H1 (cell line): ENCODE data around the gene MRPS12. TPM values are rescaled to one million over a fixed set of nuclear protein-coding genes. Genes with fewer than 3 reads are reported as not detected.

Experiments
- ASH2L ChIP-seq: fragments of 200-600, 300-600 bp; sonication (generic); IDR thresholded peaks from one replicate; pipeline ENCODE4 v1.7.1; 2017; ENCODE audit warnings: low read length
- ATF2 ChIP-seq: IDR thresholded peaks from 2 replicates; pipeline ENCODE4 v1.6.1; 2012; ENCODE audit warnings: low read length, inconsistent platforms
- BCL11A ChIP-seq, 2 experiments: IDR thresholded peaks; one replicate each; pipeline ENCODE4 v1.6.1; 2011; ENCODE audit warnings: low read depth in 2 of 2, low read length in 2 of 2, mild to moderate bottlenecking in 2 of 2
- BRCA1 ChIP-seq: IDR thresholded peaks from 2 replicates; pipeline ENCODE4 v1.6.1; 2012; ENCODE audit warnings: low read depth, low read length, improper control_type of control experiment
- CHD2 ChIP-seq: IDR thresholded peaks from 2 replicates; pipeline ENCODE4 v1.6.1; 2012; ENCODE audit warnings: low read length, improper control_type of control experiment
- CREB1 ChIP-seq: IDR thresholded peaks from 2 replicates; pipeline ENCODE4 v1.6.1; 2012; ENCODE audit warnings: inconsistent platforms
- EGR1 ChIP-seq: IDR thresholded peaks from 2 replicates; pipeline ENCODE4 v1.6.1; 2011; ENCODE audit warnings: low read depth, low read length, borderline replicate concordance
- EP300 ChIP-seq, 2 experiments: IDR thresholded peaks; 1 replicate in 1 of 2; 2 replicates in 1 of 2; pipeline ENCODE4 v1.6.1; 2011 to 2012; ENCODE audit warnings: low read depth in 2 of 2, low read length in 2 of 2, mild to moderate bottlenecking in 2 of 2, borderline replicate concordance in 1 of 2, inconsistent platforms in 1 of 2, moderate library complexity in 1 of 2
- FOSL1 ChIP-seq: IDR thresholded peaks from 2 replicates; pipeline ENCODE4 v1.6.1; 2011; ENCODE audit warnings: mild to moderate bottlenecking, low read depth, low read length, moderate library complexity; ENCODE audit not compliant: insufficient read depth
- GTF2F1 ChIP-seq: IDR thresholded peaks from 2 replicates; pipeline ENCODE4 v1.6.1; 2012; ENCODE audit warnings: low read depth, low read length, improper control_type of control experiment, borderline replicate concordance
- JUND ChIP-seq: IDR thresholded peaks from 2 replicates; pipeline ENCODE4 v1.6.1; 2011; ENCODE audit warnings: mild to moderate bottlenecking, improper control_type of control experiment, low read length
- KDM1A ChIP-seq: fragments of 200-600, 300-600 bp; sonication (generic); IDR thresholded peaks from 2 replicates; pipeline ENCODE4 v1.7.1; 2016; ENCODE audit warnings: mild to moderate bottlenecking, low read length, borderline replicate concordance
- KDM5A ChIP-seq: fragments of 200-600 bp; IDR thresholded peaks from 2 replicates; pipeline ENCODE4 v1.7.1; 2012; ENCODE audit warnings: mild to moderate bottlenecking, low read length, inconsistent platforms, mixed read lengths
- MAFK ChIP-seq: IDR thresholded peaks from 2 replicates; pipeline ENCODE4 v1.6.1; 2012; ENCODE audit warnings: low read depth, mild to moderate bottlenecking, improper control_type of control experiment, low read length
- NANOG ChIP-seq: IDR thresholded peaks from 2 replicates; pipeline ENCODE4 v1.6.1; 2011; ENCODE audit warnings: low read length, low read depth, mild to moderate bottlenecking, inconsistent platforms; ENCODE audit not compliant: insufficient read depth, poor library complexity, severe bottlenecking
- NRF1 ChIP-seq: IDR thresholded peaks from 2 replicates; pipeline ENCODE4 v1.6.1; 2011; ENCODE audit warnings: mild to moderate bottlenecking, low read depth, low read length, improper control_type of control experiment
- POLR2AphosphoS5 ChIP-seq: IDR thresholded peaks from 2 replicates; pipeline ENCODE4 v1.6.1; 2011; ENCODE audit warnings: low read depth, low read length
- RAD21 ChIP-seq, 2 experiments: IDR thresholded peaks in 1 of 2; conservative IDR thresholded peaks in 1 of 2; 2 replicates each; pipeline ENCODE4 v1.6.1; 2011; ENCODE audit warnings: low read depth in 2 of 2, low read length in 2 of 2, improper control_type of control experiment in 1 of 2, inconsistent platforms in 1 of 2, mild to moderate bottlenecking in 1 of 2, moderate library complexity in 1 of 2
- RXRA ChIP-seq: IDR thresholded peaks from 2 replicates; pipeline ENCODE4 v1.6.1; 2011; ENCODE audit warnings: low read depth, mild to moderate bottlenecking, low read length, moderate library complexity; ENCODE audit not compliant: insufficient read depth
- SIN3A ChIP-seq, 2 experiments: IDR thresholded peaks in 1 of 2; conservative IDR thresholded peaks in 1 of 2; 2 replicates each; pipeline ENCODE4 v1.6.1; 2011 to 2012; ENCODE audit warnings: low read length in 2 of 2, improper control_type of control experiment in 1 of 2, low read depth in 1 of 2, mild to moderate bottlenecking in 1 of 2
- SIX5 ChIP-seq: IDR thresholded peaks from 2 replicates; pipeline ENCODE4 v1.6.1; 2011; ENCODE audit warnings: mild to moderate bottlenecking, low read depth, low read length
- TAF7 ChIP-seq: optimal IDR thresholded peaks from 2 replicates; pipeline ENCODE3; 2011; ENCODE audit warnings: low read depth, mild to moderate bottlenecking, inconsistent platforms, low read length, moderate library complexity, borderline replicate concordance
- TBP ChIP-seq: IDR thresholded peaks from 2 replicates; pipeline ENCODE4 v1.6.1; 2011; ENCODE audit warnings: low read depth, low read length, improper control_type of control experiment
- polyA plus RNA-seq, 7 experiments: library from polyadenylated mRNA; depleted of rRNA in 3 of 7; stranded (reverse) in 5 of 7; unstranded in 2 of 7; fragments of >200 nt in 5 of 7; fragments of 200-250 nt in 2 of 7; gene quantifications; 1 replicate in 5 of 7; 2 replicates in 1 of 7; 4 replicates in 1 of 7; pipeline versions ENCODE4 v1.2.1 to v1.2.3, GENCODE V29; 2011 to 2013; ENCODE audit warnings: missing spikeins in 2 of 7, mixed read lengths in 2 of 7
- total RNA-seq: library from RNA; stranded (reverse); fragmentation: NEBNext Ultra II Directional; extraction: Animal tissue kit (Norgen Biotek cat#: 25700); gene quantifications from 2 replicates; pipeline ENCODE4 v1.2.1, GENCODE V29; 2021

MRPS12 gene
- total and polyA plus RNA-seq, 2 of the 8 experiments (the other 6 are each of a cell fraction or from before 2014, with no cell fraction given) = 79.0 to 175 TPM

DNA sequence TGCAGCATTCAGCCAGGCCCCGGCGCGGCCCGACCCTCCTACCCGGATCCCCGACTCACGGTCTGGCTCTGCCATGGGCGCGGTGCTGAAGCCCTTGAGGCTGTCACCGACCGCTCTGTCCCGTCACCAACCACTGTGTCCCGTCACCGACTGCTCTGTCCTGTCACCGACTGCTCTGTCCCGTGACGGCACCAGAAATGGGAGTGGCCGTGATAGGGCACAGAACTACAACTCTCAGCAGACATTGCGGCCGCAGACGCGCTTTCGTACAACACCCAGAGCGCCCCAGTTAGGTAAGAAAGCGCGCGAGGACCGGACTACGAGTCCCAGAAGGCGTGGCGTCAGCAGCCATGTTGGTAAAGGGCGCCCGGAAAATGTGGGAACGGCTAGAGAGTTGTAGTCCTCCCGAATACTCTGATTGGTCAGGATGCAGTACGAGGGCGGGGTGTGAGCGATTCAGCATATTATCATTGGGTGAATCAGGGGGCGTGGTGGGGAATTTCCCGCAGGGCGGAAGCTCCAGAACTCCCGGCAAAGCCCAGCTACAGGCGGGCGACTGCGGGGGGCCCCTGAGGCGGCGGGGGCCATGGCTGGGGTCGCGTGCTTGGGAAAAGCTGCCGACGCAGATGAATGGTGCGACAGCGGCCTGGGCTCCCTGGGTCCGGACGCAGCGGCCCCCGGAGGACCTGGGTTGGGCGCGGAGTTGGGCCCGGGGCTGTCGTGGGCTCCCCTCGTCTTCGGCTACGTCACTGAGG is 31.1 kb upstream of the MRPS12 start, which contains the start of the genes NFKBIB and SIRT2 (continued):
- TF ChIP-seq ASH2L (no peak), MAFK (no peak), CREB1 (peak; percentile 97), FOSL1 (no peak), NRF1 (no peak), CHD2 (peak; percentile 83), ATF2 (peak; percentile 43; the same call in 1 of the 2 replicates), NANOG (no peak), BCL11A (IDR thresholded peaks at IDR 0.05; ENCODE audit: low read depth in 2 of 2, low read length in 2 of 2) (no peak), RXRA (no peak), JUND (no peak), BRCA1 (no peak), TBP (no peak), GTF2F1 (no peak), EGR1 (no peak), SIN3A (conservative IDR thresholded peaks at IDR 0.05 in 1 of 2, IDR thresholded peaks at IDR 0.05 in 1 of 2; ENCODE audit: low read depth in 1 of 2, low read length in 2 of 2) (peak; percentile 77 to 96; a peak in 2 of 4 replicates), EP300 (IDR thresholded peaks at IDR 0.05; ENCODE audit: borderline replicate concordance in 1 of 2, low read depth in 2 of 2, low read length in 2 of 2) (no peak; a peak in 1 of 3 replicates), POLR2AphosphoS5 (peak; percentile 42), TAF7 (peak; percentile 40), KDM1A (0 out of 2 replicates have a peak, but pooled peaks have one; percentile 38), RAD21 (IDR thresholded peaks at IDR 0.05 in 1 of 2, conservative IDR thresholded peaks at IDR 0.05 in 1 of 2; ENCODE audit: low read depth in 2 of 2, low read length in 2 of 2) (no peak), KDM5A (no peak), SIX5 (peak; percentile 92)
